ENCODE measurements around the gene RFNG. TPM values are rescaled to one million over a fixed set of nuclear protein-coding genes. Genes with fewer than 3 reads are reported as not detected.

The RFNG gene
- total and polyA plus RNA-seq, 10 of the 15 experiments (the other 5 are each of a cell fraction or from before 2014, with no cell fraction given) = 0.10 to 19.6 (median 6.2) TPM

- TF ChIP-seq ZBTB4 (CRISPR knock-in tag; IDR thresholded peaks at IDR 0.05) (no peak), NFYA (IDR thresholded peaks at IDR 0.05; ENCODE audit: borderline replicate concordance, low read depth, low read length) (no peak), IRF3 (IDR thresholded peaks at IDR 0.05) (0 out of 2 replicates have a peak, but pooled peaks have one; percentile 27), MTA3 (IDR thresholded peaks at IDR 0.05; ENCODE audit: borderline replicate concordance, low read length) (no peak), RAD21 (IDR thresholded peaks at IDR 0.05; ENCODE audit: insufficient read depth, low read depth, low read length) (no peak), ASH2L (IDR thresholded peaks at IDR 0.05; ENCODE audit: borderline replicate concordance, low read depth) (peak; percentile 71; the same call in 1 of the 2 replicates), E4F1 (IDR thresholded peaks at IDR 0.05; ENCODE audit: borderline replicate concordance, partially characterized antibody) (peak; percentile 26), SIX5 (IDR thresholded peaks at IDR 0.05; ENCODE audit: low read depth, low read length, severe bottlenecking) (peak; percentile 75), SREBF2 (IDR thresholded peaks at IDR 0.05; ENCODE audit: low read length) (peak; percentile 38; the same call in 1 of the 2 replicates), YBX1 (IDR thresholded peaks at IDR 0.05) (no peak), ATF2 (IDR thresholded peaks at IDR 0.05; ENCODE audit: low read length) (no peak), USF2 (IDR thresholded peaks at IDR 0.05; ENCODE audit: borderline replicate concordance, low read depth, low read length) (no peak), NR2C2 (IDR thresholded peaks at IDR 0.05; ENCODE audit: borderline replicate concordance, control insufficient read depth, insufficient read length, low read depth) (peak; percentile 83), SMC3 (IDR thresholded peaks at IDR 0.05; ENCODE audit: borderline replicate concordance, low read length) (no peak; the same call in 1 of the 2 replicates), CREM (IDR thresholded peaks at IDR 0.05; ENCODE audit: low read depth) (peak; percentile 74), MYC (IDR thresholded peaks at IDR 0.05; ENCODE audit: insufficient read depth, insufficient read length, insufficient replicate concordance, low read length, severe bottlenecking) (no peak), NFYB (IDR thresholded peaks at IDR 0.05; ENCODE audit: insufficient read depth, low read depth, low read length) (no peak)
Observed at GRCh38 chr17:82065638-82066303, 14.2 kb upstream of the RFNG start, which contains the start of gene DUS1L (continued).
